HTR-8/SVneo (cell line): Measurements from ENCODE around the gene NXPE4.

Experiments
- DNase-seq: peaks from one replicate; pipeline ENCODE4 v3.0.0; 2011; ENCODE audit warnings: low spot score, mixed read lengths; ENCODE audit not compliant: insufficient read length
- FAIRE-seq: peaks from 2 replicates; lab custom pipeline; 2011; peaks lifted over from hg19 to GRCh38; lab: Jason Lieb, UNC

NXPE4 gene

DNA sequence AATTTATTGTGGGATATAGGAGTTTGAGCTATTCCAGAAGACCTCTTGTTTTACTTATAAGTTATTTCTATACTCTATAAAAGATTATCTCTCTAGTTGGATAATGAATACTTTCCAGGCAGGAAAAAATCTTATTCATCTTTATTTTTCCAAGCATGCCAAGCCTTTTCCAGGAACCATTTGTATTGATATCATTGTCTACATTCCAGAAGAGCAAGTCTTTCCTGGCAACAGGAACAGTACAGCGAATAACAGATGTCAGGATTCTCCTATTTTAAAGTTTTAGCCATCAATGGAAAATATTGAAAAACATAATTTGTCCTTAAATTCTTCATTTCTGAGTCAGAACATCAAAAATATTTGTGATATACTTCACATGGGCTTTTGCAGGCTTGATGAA lies 30.8 kb downstream of the NXPE4 start:
- FAIRE-seq (no peak), DNase-seq (no peak)

DNA sequence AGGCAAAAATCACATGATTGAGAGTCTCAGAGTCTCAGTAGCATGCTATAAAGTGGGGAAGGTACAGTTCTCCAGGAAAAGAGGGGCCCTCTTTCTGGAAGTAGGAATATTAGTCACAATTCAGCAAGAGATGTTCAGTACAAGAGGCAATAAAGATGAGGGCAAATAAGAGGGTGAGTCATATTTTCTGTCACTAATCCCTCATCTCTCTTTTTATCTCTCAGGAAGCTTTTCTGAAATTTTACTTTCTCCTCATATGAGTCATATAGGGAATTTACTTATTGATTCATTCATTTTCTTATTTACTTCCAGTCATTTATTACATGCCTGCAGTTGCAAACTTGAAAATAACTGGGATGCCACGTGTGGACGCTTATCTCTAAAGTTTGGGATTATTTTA lies 32.5 kb downstream of the NXPE4 start:
- no peak for FAIRE-seq

DNA sequence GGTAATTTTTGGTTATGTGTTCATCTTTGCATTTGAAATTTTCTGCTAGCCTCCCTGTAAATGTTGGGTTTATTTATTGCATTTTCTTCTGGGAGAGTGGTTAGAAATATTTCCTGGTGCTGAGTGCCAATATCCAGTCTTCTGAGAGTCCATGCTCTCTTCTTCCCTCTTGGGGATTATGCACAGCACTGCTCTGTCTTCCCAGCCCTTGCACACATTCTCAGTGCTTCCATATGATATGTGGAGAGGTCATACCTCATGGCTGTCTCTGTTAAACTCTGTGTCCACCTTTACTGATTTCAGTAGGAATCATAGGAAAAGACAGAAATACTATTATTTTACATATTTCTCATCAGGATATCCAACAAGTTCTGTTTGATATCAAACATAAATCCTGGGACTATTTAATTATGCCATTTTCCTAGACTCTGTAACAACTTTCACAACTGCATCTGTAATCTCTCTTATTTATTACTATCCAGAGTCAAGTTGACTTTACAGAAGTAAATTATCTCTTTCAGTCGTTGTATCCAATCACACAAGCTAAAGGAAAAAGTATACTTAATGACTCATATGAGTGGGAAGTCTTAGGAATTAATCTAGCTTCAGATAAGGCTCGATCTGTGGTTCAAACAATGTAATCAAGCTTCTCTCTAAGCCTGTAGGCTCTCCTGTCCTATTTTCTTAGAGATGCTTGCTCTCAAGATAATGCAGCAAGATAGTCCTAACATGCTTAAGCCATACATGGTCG lies 33.2 kb downstream of the NXPE4 start:
- DNase-seq (peak; percentile 14), FAIRE-seq (peak; percentile 81)

More for the DNA sequence above, 32.5 kb downstream of the NXPE4 start:
- peak; percentile 31 for DNase-seq

DNA sequence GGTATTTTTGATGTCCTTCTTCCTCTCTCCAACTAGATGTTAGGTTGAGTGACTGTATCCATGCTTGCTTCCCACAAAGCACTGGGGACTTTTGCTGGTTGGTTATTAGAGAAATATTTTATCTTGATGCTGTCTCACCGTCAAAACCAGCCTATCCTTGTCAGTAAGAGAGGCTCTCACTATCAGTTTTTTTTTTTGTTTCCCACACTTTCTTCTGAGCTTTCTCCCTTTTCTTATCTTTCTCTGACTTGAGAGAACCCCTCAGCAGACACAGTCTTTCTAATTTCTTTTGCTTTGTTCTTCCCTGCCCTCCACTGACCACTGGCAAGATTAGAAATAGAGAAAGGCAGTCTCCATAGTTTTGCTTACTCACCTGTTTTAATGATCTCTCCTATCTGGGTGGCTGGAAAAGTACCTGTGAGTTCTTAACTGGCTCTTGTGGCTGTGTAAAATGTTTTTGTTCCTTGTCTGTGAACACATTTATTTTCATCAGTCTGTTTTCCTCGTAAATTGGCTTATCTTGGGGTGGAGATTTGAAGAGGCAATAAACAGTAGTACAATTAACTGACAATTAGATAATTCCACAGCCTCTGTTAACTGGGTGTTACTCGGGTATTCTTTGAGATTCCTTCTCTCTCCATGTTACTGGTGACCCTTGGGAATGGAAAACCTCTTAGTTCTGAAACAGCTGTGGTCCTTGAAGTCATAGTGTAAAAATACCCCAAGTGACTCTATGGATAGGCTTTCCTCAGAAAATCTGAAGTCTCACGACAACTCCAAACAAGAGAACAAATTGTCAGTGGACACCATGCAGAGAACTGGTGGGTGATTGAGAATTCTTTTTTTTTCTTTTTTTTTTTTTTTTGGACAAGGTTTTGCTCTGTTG lies 35.9 kb downstream of the NXPE4 start, which contains the start of gene NXPE1:
Gene NXPE1, minus strand, starts transcription at position 457 of the 886 bp plus-strand sequence. CDS start 8,680 bp downstream, outside the sequence.
- no peak for FAIRE-seq
- no peak for DNase-seq

DNA sequence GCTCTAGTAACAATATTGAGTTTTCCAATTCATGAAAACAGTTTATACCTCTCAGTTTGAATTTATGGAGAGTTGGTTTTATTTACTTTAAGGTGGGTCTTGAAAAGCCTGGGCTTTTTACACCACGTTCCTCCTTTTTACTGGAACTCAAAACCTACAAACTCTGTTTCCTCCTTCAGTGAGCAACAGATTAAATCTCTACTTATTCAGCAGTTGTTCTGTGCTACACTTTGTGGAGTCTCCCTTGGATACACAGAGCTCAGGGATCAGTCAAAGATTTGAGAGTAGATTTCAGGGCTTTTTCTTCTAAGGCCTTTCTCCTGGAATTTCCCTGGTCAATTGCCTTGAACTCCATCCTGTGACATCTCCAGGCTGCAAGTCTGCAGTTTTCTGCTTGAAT lies 39.5 kb downstream of the NXPE4 start:
- FAIRE-seq: no peak
- DNase-seq: no peak

DNA sequence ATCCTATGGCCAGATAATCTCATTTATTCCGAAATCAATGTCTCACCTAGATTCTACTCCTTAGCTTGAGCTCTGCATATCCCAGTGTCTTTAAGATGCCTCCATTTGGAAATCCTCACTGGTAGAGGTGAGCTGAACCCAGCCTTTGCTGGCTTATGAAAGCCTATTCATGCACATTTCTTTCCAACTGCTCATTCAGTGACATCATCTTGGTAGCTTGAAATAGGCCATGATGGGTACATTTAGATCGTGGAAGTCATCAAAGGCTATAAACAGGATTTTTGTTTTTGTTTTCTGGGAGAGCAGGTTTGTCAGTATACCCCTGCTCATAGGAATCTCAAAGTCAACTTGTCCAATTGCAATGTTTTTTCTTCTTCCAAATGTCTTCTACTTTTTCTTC lies 41.9 kb downstream of the NXPE4 start:
- FAIRE-seq: peak; percentile 94
- DNase-seq: no peak

DNA sequence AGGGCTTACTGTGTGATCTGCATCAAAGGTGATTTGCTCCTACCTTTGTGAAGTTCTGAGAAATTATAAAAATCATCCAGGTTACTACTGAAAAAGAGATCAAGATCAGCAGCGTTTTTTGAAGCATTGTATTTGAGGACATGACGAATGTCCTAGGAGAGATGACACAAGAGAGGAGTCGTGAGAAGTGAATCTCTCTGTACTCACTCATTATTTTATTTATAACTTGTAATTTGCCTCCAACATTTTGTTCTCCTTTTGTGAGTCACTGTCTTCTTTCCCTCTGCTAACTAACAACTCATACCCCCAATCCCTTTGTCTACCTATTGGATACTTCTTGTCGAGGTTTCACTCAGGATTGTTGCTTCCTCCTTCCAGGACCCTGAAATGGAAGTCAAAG lies 44.5 kb downstream of the NXPE4 start:
- FAIRE-seq: no peak

DNA sequence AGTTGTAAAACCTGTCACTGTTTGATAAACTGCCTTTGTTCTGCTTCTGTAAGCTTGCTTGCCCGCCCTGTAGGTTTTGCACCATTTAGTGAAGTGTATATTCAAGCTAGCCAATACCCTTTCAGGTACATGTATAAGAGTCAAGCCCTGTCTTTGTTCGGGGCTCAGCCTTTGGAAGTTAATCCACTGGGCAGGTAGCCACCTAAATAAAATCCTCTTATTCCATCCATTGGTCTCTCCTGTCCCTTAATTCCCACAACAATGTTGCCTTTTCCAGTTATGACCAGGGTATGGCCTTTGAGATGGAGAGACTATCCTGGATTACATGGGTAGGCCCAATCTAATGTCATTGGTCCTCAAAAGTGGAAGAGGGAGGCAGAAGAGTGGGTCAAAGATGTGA lies 69.9 kb downstream of the NXPE4 start:
- DNase-seq (no peak), FAIRE-seq (no peak)

More for the DNA sequence above, 44.5 kb downstream of the NXPE4 start:
- no peak for DNase-seq

DNA sequence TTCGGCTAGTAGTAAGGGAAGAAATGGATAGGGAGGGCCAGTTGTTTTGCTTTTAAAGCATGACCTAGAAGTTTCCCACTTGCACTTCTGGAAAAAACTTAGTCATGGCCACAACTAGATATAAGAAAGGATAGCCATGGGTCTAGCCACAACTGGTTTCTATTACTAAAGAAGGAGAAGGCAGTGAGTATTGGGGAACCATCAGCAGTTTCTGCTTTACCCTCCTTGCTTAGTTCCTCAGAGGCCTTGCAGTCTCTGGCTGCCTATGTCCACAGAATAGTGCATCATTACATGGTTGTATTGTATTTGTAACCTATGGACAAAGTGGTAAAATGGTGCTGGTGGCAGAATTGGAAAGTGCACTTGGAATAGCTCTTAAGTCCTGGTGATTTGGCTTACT lies 71.5 kb downstream of the NXPE4 start:
- DNase-seq (no peak), FAIRE-seq (no peak)

DNA sequence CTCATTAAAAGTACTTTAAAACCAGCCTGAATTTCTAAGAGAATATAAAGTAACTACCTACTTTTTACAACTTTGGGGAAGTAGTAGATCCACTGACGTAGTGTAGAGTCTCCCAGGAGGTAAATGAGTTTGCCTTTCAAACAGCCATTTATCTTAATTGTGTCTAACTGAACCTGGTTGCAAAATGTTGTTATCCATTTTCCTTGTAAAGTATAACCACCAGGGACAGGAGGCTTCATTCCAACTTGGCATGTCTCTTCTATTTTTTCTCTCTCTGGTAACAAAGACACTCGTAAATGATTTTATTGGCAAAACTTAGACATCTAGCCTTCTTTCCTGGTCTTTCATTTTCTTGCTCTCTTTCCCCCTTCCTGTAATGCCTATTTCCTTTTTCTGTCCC lies 72.8 kb downstream of the NXPE4 start:
- no peak for DNase-seq
- FAIRE-seq: no peak
